ENCODE measurements around the gene KDM1A.

GRCh38 chr1:23085696-23086095, 66.4 kb downstream of the KDM1A start:
- TF ChIP-seq, protein P1, sequence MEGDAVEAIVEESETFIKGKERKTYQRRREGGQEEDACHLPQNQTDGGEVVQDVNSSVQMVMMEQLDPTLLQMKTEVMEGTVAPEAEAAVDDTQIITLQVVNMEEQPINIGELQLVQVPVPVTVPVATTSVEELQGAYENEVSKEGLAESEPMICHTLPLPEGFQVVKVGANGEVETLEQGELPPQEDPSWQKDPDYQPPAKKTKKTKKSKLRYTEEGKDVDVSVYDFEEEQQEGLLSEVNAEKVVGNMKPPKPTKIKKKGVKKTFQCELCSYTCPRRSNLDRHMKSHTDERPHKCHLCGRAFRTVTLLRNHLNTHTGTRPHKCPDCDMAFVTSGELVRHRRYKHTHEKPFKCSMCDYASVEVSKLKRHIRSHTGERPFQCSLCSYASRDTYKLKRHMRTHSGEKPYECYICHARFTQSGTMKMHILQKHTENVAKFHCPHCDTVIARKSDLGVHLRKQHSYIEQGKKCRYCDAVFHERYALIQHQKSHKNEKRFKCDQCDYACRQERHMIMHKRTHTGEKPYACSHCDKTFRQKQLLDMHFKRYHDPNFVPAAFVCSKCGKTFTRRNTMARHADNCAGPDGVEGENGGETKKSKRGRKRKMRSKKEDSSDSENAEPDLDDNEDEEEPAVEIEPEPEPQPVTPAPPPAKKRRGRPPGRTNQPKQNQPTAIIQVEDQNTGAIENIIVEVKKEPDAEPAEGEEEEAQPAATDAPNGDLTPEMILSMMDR (IDR thresholded peaks at IDR 0.05; ENCODE audit: low read length) = no peak
- TF ChIP-seq EZH2phosphoT487 (IDR thresholded peaks at IDR 0.05; ENCODE audit: low read length) = no peak
- no peak for TF ChIP-seq EZH2 (optimal IDR thresholded peaks at IDR 0.05; ENCODE audit: low read depth, low read length)

All from MM.1S (cell line).